RCC 7860 (cell line): ENCODE results near the gene TEX47.

Experiments
- DNase-seq: peaks from one replicate; pipeline ENCODE4 v3.0.0-alpha.2; 2015; ENCODE audit warnings: low spot score
- FAIRE-seq: peaks from 2 replicates; lab custom pipeline; 2012; peaks lifted over from hg19 to GRCh38; lab: Jason Lieb, UNC

The TEX47 gene

DNA sequence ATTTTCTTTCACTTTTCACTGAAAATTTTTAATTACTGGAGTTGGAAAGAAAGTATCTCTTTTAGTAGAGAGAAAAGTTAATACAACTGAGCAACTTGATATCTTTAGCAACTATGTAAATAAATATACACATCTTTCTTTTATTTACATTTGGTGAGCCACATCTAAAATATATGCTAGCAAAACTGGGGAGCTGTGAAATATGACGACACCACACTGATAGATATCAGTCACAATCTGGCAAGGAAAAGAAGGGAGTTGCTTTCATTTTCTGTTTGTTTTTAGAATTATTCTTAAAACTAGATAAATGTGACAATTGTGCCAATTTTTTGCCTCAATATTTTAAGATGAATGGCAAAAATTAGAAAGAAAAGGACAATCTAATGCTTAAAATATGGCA, 38.7 kb downstream of the TEX47 start:
- DNase-seq (no peak), FAIRE-seq (no peak)

DNA sequence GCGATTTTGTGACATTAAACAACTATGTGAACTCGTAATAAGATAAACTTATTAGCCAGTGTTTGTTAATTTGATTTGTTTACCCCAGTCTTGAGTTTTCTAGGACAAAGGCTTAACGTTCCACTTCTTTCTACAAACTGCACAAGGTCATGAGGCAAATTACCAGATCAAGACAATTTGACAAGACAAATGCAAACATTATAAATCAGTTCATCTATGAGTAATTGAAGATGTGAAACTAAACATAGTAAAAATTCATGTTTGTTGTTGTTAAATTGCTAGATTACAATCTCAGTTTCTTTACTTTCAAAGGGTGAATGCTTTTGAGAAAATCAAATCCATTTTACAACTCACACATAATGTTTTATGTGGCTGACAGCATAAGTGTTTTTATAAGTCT, 49.4 kb downstream of the TEX47 start:
- FAIRE-seq (no peak), DNase-seq (no peak)
